Activated CD8-positive, alpha-beta memory T cell treated with anti-CD3 and anti-CD28 coated beads, Interleukin-2, amount 10 ng/mL, durations not matched to agents 7 days and 5 days (primary cell): ENCODE results near the gene SHD. TPM values are rescaled to one million over a fixed set of nuclear protein-coding genes. Genes with fewer than 3 reads are reported as not detected.
"Not testable (repeated sequence)": the region's sequence is repeated elsewhere in the genome, so short reads cannot be mapped to it uniquely, and the experiment has no call there.

ENCODE experiments used
- ATAC-seq: fragments of 150-1000 bp; cut with Tn5 transposase; one replicate; pipeline ENCODE4 v1.10.0; 2021; ENCODE audit warnings: moderate library complexity
- CTCF ChIA-PET: fragments of 350-600 bp; sonication (Branson Sonifier 250); formaldehyde crosslinking; loops from one replicate; lab custom pipeline; 2021; ENCODE audit warnings: antibody characterized with exemption; lab: Charles Lee
- DNase-seq: peaks from one replicate; pipeline ENCODE4 v3.0.0-alpha.2; 2020
- H3K27ac Mint-ChIP-seq: one replicate; pipeline ENCODE4 v1.8.0; 2021; ENCODE audit warnings: mild to moderate bottlenecking, mixed read lengths
- H3K27me3 Mint-ChIP-seq: one replicate; pipeline ENCODE4 v1.8.0; 2021; ENCODE audit warnings: mixed read lengths
- H3K36me3 Mint-ChIP-seq: one replicate; pipeline ENCODE4 v1.8.0; 2021; ENCODE audit warnings: mild to moderate bottlenecking, mixed read lengths
- H3K4me1 Mint-ChIP-seq: one replicate; pipeline ENCODE4 v1.8.0; 2021; ENCODE audit warnings: mixed read lengths
- H3K4me3 Mint-ChIP-seq: one replicate; pipeline ENCODE4 v1.8.0; 2021; ENCODE audit warnings: mild to moderate bottlenecking, moderate library complexity, mixed read lengths
- H3K9me3 Mint-ChIP-seq: one replicate; pipeline ENCODE4 v1.8.0; 2022; ENCODE audit warnings: low read depth, mixed read lengths
- total RNA-seq, 2 experiments: library from RNA; stranded (reverse); gene quantifications; one replicate each; pipeline ENCODE4 v1.2.3, GENCODE V29; 2021

Gene SHD
- total RNA-seq, 2 experiments from 2014 or later = not detected

DNA sequence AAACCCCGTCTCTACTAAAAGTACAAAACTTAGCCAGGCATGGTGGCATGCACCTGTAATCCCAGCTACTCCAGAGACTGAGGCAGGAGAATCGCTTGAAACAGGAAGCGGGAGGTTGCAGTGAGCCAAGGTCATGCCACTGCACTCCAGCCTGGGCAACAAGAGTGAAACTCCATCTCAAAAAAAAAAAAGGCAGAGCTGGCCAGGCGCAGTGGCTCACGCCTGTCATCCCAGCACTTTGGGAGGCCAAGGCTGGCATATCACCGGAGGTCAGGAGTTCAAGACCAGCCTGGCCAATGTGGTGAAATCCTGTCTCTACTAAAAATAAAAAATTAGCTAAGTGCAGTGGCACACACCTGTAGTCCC is 4.8 kb upstream of the SHD start:
- Mint-ChIP-seq H3K27me3 (peaks cover 14% of the 10 kb centered on the region), H3K36me3 (peaks cover 16% of the 10 kb centered on the region)
- H3K4me3 Mint-ChIP-seq, ATAC-seq, H3K4me1 Mint-ChIP-seq, H3K9me3 Mint-ChIP-seq, DNase-seq, H3K27ac Mint-ChIP-seq: not testable (repeated sequence)
- CTCF ChIA-PET = interaction anchor here (1.0 kb wide), 1 partner anchor 19 kb away, joined by 3 read pairs; no protein-coding TSS in a partner anchor

DNA sequence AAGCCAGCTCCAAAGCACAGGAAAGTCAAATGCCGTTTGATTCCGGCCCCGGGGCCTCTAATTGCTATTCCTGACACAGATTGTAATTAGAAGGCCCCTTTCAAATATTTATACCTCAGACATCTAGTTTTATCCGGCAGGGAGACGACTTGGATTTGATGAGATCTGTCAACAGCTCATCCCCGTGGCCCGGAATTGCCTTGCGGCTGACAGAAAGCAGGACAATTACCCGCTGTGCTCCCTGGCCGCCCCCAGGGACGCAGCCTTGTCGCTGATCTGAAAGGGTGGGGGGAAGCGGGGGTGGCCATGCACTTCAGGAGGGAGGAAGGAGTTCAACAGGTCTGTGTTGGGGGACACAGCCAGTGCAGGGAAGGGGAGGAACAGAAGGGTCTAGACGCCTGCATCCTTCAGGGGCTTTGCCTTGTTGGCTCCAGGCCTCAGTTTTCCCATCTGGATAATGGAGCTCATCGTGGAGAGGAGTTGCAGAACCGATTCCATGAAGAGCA is 1.8 kb upstream of the SHD start:
- H3K4me3 Mint-ChIP-seq = no peak overlapping the region
- H3K9me3 Mint-ChIP-seq = no peaks in the 10 kb centered on the region
- H3K27me3 Mint-ChIP-seq = peaks cover 30% of the 10 kb centered on the region
- peaks cover 4% of the 10 kb centered on the region for H3K4me1 Mint-ChIP-seq
- peaks cover under 1% of the 10 kb centered on the region for H3K36me3 Mint-ChIP-seq
- no peak overlapping the region for H3K27ac Mint-ChIP-seq
- ATAC-seq = no peak
- CTCF ChIA-PET = interaction anchor here (1.6 to 2.6 kb wide), 2 partner anchors 9 to 75 kb away, joined by 4 to 10 read pairs; no protein-coding TSS in a partner anchor
- no peak for DNase-seq

DNA sequence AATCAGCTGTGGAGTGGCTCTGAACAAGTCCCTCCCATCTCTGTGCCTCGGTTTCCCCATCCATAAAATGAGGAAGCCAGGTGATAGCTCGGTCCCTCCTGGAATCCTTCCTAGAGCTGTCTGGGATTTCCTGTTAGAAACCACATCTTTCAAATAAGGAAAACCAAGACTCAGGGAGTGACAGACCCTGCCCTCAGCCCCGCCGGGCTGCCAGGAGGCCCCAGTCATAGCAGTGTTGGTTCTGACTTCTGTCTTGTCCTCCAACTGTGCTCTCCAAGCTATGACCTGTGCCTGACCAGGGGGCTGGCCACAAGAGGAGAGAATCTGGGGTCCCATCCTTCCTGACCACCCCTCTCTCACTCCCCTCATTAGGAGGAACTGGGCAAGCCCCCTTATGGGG is 1.1 kb upstream of the SHD start:
- CTCF ChIA-PET = interaction anchor here (1.1 to 1.6 kb wide), 2 partner anchors 10 to 11 kb away, joined by 4 read pairs; no protein-coding TSS in a partner anchor
- no peak for DNase-seq
- ATAC-seq = no peak
- Mint-ChIP-seq H3K9me3 (no peaks in the 10 kb centered on the region), H3K4me1 (peaks cover 4% of the 10 kb centered on the region), H3K4me3 (no peak overlapping the region), H3K36me3 (no peaks in the 10 kb centered on the region), H3K27me3 (peaks cover 33% of the 10 kb centered on the region), H3K27ac (no peak overlapping the region)

DNA sequence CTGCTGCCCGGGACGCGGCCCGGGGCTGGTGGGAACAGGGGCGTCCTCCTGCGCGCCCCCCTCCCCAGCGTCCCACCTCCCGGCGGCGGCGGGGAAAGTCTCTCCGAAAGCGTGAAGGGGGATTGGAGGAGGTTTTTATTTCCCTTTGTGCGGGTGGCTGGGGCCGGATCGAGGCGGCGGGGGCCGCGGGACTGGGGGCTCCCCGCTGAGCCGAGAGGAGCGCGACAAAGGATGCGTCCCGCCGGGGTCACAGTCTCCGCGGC is 132 bp downstream of the SHD start:
- no peak for ATAC-seq
- peaks cover 4% of the 10 kb centered on the region for H3K4me1 Mint-ChIP-seq
- CTCF ChIA-PET = interaction anchor here (1.8 kb wide), 1 partner anchor 12 kb away, joined by 10 read pairs; no protein-coding TSS in a partner anchor

DNA sequence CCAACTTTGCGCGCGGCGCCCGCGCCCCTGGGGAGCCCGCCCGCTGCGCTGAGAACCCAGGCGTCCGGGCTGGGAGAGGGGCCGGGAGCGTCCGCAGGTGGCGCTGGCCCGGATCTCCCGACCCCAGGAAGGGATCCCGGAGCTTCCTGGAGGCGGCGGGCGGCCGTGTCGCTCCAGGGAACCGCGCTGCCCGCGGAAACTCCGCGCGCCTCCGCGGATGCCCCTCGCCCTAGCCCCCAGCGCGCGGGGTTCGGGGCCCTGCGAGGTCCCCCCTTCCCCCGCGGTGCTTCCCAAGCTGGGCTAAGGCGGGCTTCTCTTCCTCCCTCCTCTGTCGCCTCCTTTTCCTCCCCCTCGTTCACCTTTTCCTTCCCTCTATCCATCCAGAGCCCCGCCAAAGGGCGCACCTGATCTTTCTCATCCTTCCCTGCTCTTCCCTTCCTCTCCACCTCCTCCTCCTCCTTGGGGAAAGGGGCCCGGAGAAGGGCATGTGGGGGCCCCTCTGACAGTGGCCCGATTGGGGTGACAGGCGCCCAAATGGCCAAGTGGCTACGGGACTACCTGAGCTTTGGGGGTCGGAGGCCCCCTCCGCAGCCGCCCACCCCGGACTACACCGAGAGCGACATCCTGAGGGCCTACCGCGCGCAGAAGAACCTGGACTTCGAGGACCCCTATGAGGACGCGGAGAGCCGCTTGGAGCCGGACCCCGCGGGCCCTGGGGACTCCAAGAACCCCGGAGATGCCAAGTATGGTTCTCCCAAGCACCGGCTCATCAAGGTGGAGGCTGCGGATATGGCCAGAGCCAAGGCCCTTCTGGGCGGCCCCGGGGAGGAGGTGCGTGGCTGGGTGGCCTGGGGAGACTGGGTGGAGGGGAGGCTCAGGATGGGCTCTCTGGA is 710 bp downstream of the SHD start:
- no peak overlapping the region for H3K27ac Mint-ChIP-seq
- no peak for ATAC-seq
- no peaks in the 10 kb centered on the region for H3K9me3 Mint-ChIP-seq
- peaks cover 35% of the 10 kb centered on the region for H3K27me3 Mint-ChIP-seq
- H3K36me3 Mint-ChIP-seq = no peaks in the 10 kb centered on the region
- H3K4me1 Mint-ChIP-seq = peaks cover 4% of the 10 kb centered on the region
- CTCF ChIA-PET = interaction anchor here (1.8 kb wide), 1 partner anchor 12 kb away, joined by 10 read pairs; no protein-coding TSS in a partner anchor
- no peak overlapping the region for H3K4me3 Mint-ChIP-seq
- no peak for DNase-seq

More for the DNA sequence above, 132 bp downstream of the SHD start:
- no peaks in the 10 kb centered on the region for H3K9me3 Mint-ChIP-seq
- no peaks in the 10 kb centered on the region for H3K36me3 Mint-ChIP-seq
- H3K27ac Mint-ChIP-seq = no peak overlapping the region
- peaks cover 35% of the 10 kb centered on the region for H3K27me3 Mint-ChIP-seq
- H3K4me3 Mint-ChIP-seq = no peak overlapping the region
- DNase-seq = no peak

DNA sequence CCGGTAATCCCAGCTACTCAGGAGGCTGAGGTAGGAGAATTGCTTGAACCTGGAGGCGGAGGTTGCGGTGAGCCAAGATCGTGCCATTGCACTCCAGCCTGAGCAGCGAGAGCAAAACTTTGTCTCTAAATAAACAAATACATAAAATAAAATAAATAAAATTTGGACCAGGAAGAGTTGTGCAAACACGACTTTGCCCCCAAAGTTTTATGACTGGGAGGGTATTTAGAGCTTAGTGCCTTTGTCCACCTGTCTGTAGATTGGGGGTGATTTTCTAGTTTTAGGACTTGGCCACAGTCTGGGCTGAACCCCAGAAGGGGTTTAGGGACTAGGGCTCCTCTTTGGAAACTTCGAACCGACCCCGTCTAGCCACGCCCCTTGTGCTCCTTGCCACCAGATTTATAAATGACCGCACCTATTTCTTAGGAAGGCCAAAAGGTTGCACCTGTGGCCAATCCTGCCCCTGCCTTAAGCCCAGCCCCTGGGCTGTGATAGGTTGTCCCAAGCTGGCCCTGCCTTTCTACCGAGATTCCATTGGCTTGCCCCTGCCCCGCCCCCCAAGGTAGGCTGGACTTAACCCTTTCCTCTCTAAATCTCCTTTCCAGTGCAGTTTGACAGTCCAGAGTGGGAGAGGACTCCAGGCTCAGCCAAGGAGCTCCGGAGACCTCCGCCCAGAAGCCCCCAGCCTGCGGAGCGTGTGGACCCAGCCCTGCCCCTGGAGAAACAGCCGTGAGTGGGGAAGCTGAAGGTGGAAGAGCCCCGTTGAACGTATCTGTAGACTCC is 5.3 kb downstream of the SHD start:
- ATAC-seq = no peak
- CTCF ChIA-PET = interaction anchor here (0.7 to 1.9 kb wide), 3 partner anchors 17 to 241 kb away, joined by 3 to 8 read pairs (median 6); no protein-coding TSS in a partner anchor
- H3K27me3 Mint-ChIP-seq = peaks cover 21% of the 10 kb centered on the region

DNA sequence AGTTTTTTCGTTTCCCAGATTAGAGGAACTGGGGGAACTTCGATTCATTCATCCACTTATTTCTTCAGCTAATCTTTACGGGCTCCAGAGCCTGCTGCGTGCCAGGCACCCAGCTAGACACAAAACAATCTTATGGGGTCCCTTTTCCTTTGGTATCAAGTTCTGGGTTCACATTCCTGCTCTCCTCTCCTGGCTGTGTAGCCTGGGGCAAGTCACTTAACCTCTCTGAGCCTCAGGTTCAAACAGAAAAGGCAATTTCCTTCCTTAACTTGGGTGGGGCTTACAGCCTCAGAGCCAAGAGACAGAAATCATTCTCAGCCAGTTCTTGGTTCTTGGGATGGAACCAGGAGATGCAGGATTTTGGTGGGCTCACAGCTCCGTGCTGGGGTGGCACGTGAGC is 5.9 kb downstream of the SHD start:
- Mint-ChIP-seq H3K9me3 (no peaks in the 10 kb centered on the region), H3K27me3 (peaks cover 17% of the 10 kb centered on the region), H3K4me1 (no peaks in the 10 kb centered on the region), H3K36me3 (no peaks in the 10 kb centered on the region), H3K4me3 (no peak overlapping the region), H3K27ac (no peak overlapping the region)
- DNase-seq = no peak
- no peak for ATAC-seq
- CTCF ChIA-PET = interaction anchor here (0.7 to 1.9 kb wide), 2 partner anchors 18 to 240 kb away, joined by 3 to 8 read pairs; no protein-coding TSS in a partner anchor

More for the DNA sequence above, 5.3 kb downstream of the SHD start:
- H3K4me3 Mint-ChIP-seq = no peak overlapping the region
- no peaks in the 10 kb centered on the region for H3K9me3 Mint-ChIP-seq
- no peaks in the 10 kb centered on the region for H3K36me3 Mint-ChIP-seq
- H3K27ac Mint-ChIP-seq = no peak overlapping the region
- H3K4me1 Mint-ChIP-seq = peaks cover 2% of the 10 kb centered on the region
- DNase-seq = no peak

DNA sequence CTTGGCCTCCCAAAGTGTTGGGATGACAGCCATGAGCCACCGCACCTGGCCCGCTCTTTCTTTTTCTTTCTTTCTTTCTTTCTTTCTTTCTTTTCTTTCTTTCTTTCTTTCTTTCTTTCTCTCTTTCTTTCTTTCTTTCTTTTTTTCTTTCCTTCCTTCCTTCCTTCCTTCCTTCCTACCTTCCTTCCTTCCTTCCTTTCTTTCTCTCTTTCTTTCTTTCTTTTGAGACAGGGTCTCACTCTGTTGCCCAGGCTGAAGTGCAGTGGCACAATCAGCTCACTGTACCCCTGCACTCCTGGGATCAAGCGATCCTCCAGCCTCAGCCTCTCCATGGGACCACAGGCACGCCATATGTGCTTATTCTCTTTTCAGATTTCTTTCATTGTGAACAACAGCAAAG is 7.1 kb downstream of the SHD start:
- CTCF ChIA-PET = interaction anchor here (0.6 kb wide), 1 partner anchor 137 kb away, joined by 4 read pairs; no protein-coding TSS in a partner anchor
- not testable (repeated sequence) for DNase-seq, H3K27me3 Mint-ChIP-seq, H3K4me1 Mint-ChIP-seq, H3K4me3 Mint-ChIP-seq, H3K27ac Mint-ChIP-seq, H3K9me3 Mint-ChIP-seq, H3K36me3 Mint-ChIP-seq, ATAC-seq

DNA sequence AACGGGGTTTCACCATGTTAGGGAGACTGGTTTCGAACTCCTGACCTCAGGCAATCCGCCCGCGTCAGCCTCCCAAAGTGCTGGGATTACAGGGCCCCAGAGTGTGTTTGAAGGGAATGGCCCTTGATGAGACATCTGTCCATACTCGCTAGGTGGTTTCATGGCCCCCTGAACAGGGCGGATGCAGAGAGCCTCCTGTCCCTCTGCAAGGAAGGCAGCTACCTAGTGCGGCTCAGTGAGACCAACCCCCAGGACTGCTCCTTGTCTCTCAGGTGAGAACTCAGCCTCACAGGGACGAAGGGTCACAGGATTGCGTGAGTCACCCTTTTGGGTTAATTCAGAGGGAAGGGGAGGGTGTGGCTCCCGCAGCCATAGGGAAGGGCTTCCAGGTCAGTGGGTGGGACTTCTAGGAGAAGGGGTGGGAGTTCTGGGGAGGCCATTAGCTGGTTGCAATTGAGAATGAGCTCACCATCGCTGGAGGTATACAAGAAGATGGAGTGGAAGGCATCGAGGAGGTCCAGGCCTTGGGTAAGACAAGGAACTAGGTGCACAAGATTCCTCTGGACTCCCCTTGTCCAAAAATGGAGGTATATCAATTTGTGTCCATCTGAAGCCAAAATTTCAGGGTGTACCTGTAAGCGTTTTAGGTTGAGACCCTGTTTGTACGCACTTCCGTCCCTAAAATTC is 9.2 kb downstream of the SHD start:
- Mint-ChIP-seq H3K4me3 (no peak overlapping the region), H3K9me3 (no peaks in the 10 kb centered on the region), H3K27ac (no peak overlapping the region), H3K27me3 (peaks cover under 1% of the 10 kb centered on the region), H3K36me3 (no peaks in the 10 kb centered on the region), H3K4me1 (no peaks in the 10 kb centered on the region)
- CTCF ChIA-PET = no interaction called here
- DNase-seq (no peak), ATAC-seq (no peak)

DNA sequence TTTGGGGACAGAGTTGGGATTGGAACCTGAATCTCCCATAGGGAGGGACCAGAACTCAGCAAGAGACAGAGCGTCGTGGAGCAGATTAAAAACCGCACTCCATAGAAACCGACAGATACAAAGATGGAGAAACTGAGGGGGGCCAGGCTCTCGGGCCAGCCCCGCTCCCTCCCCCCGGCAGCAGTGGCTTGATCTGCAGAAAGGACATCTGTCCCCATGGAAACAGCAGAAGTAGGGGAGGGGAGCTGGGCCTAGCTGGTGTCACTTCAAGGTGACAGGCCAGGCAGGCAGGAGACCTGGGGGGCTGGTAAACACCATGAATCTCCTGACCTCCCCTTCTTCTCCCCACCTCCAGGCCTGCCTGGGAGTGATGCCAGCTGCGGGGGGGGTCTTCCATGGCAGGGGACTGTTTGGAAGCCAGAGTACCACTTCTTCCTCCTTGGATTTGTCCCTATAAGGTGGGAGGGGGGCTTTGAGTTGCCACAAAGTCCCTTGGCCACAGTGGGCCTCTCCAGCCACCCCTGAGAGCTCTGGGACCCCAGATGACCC is 12.2 kb downstream of the SHD start:
- Mint-ChIP-seq H3K27me3 (no peaks in the 10 kb centered on the region), H3K4me3 (no peak overlapping the region), H3K9me3 (no peaks in the 10 kb centered on the region), H3K36me3 (no peaks in the 10 kb centered on the region), H3K27ac (no peak overlapping the region), H3K4me1 (no peaks in the 10 kb centered on the region)
- CTCF ChIA-PET = no interaction called here
- ATAC-seq = no peak
- no peak for DNase-seq

DNA sequence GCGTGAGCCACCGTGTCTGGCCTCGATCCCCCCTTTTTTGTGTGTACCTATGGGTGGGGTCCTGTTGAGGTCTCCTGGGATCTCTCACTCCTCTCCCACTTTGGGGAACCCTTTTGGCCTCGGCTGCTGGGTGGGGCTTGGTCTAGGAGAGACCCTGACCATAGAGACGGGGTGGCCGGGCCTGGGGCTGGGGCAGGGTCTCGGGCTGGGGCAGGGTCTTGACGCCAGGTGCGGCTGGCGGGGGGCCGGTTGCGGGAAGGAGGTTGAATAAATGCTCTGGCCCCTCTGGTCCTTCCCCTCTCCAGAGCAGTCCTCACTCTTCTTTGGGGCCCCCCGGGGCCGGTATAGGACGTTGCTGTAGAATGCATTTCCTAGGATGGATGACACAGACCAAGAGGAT is 13.4 kb downstream of the SHD start:
- no peak overlapping the region for H3K4me3 Mint-ChIP-seq
- ATAC-seq (no peak), DNase-seq (no peak)
- CTCF ChIA-PET = interaction anchor here (0.8 kb wide), 1 partner anchor 808 kb away, joined by 3 read pairs; no protein-coding TSS in a partner anchor
- no peaks in the 10 kb centered on the region for H3K27me3 Mint-ChIP-seq
- no peaks in the 10 kb centered on the region for H3K9me3 Mint-ChIP-seq
- H3K36me3 Mint-ChIP-seq = no peaks in the 10 kb centered on the region
- H3K4me1 Mint-ChIP-seq = no peaks in the 10 kb centered on the region
- H3K27ac Mint-ChIP-seq = no peak overlapping the region

DNA sequence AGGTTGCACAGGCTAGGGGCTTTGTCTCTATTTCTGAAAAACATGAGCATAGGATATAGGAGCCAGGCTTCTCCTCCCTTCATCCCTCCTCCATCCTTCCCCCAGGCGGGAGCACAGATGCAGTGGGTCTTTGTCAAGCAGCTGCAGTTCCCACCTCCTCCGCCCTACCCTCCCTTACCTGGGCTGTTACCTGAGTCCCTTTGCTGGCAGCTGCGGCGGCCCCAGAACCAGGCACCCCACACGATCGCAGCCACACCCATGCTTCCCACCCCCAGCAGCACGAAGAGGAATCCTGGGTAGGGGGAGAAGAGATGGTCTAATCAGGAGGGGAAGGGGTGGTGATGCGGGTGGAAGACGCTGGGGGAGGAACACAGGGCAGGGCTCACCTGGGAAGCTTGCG is 15.3 kb downstream of the SHD start:
- DNase-seq (no peak), ATAC-seq (no peak)
- Mint-ChIP-seq H3K4me1 (peaks cover 14% of the 10 kb centered on the region), H3K27me3 (no peaks in the 10 kb centered on the region), H3K27ac (no peak overlapping the region), H3K9me3 (no peaks in the 10 kb centered on the region), H3K4me3 (no peak overlapping the region), H3K36me3 (peaks cover 2% of the 10 kb centered on the region)
- CTCF ChIA-PET = no interaction called here
